Naive B cell (primary cell): ENCODE results near the gene TNXB. TPM values are rescaled to one million over a fixed set of nuclear protein-coding genes. Genes with fewer than 3 reads are reported as not detected.

Experiments
- polyA plus RNA-seq, 6 donors: library from polyadenylated mRNA; unstranded; fragments of 300-500 nt; fragmentation: Illumina TruSeq; gene quantifications; one replicate each; pipeline ENCODE4 v1.2.3, GENCODE V29; 2021; ENCODE audit warnings: low read depth in 6 of 6

Gene TNXB
- polyA plus RNA-seq, 6 donors from 2014 or later = 0.23 to 0.44 TPM; not detected in 4

Other genes with a start within 250 kb of the TNXB start
- 10 to 100 TPM; 10.9 to 19.5 (median 18.2) TPM for gene NEU1, start 246.5 kb downstream of the TNXB start, polyA plus RNA-seq
- gene SLC44A4, start 230.3 kb downstream of the TNXB start, polyA plus RNA-seq = not detected
- gene EHMT2, start 211.6 kb downstream of the TNXB start, polyA plus RNA-seq = 10 to 100 TPM; 29.9 to 50.7 (median 35.9) TPM
- gene ZBTB12, start 207.3 kb downstream of the TNXB start, polyA plus RNA-seq = under 1 TPM in 1 of 6 donors, not detected in 5; 0.20 TPM
- gene C2, start 181.6 kb downstream of the TNXB start, polyA plus RNA-seq = under 1 TPM in 1 of 6 donors, not detected in 5; 0.31 TPM
- gene CFB, start 163.2 kb downstream of the TNXB start, polyA plus RNA-seq = 1 to 10 TPM in 3 of 6 donors, under 1 TPM in 1, not detected in 2; 0.68 to 1.6 (median 1.1) TPM
- gene NELFE, start 150.4 kb downstream of the TNXB start, polyA plus RNA-seq = 100 to 1,000 TPM in 1 of 6 donors, 10 to 100 TPM in 5; 59.1 to 104 (median 65.3) TPM
- 10 to 100 TPM; 10.7 to 21.0 (median 18.1) TPM for gene SKIC2, start 150.2 kb downstream of the TNXB start, polyA plus RNA-seq
- 10 to 100 TPM; 15.5 to 24.0 (median 20.5) TPM for gene DXO, start 137.2 kb downstream of the TNXB start, polyA plus RNA-seq
- under 1 TPM in 3 of 6 donors, not detected in 3; 0.27 to 0.54 (median 0.29) TPM for gene C4A, start 127.3 kb downstream of the TNXB start, polyA plus RNA-seq
- gene C4B, start 94.5 kb downstream of the TNXB start, polyA plus RNA-seq = 1 to 10 TPM in 1 of 6 donors, under 1 TPM in 1, not detected in 4; 0.60 to 1.0 TPM
- not detected for gene CYP21A2, start 70.9 kb downstream of the TNXB start, polyA plus RNA-seq
- gene ATF6B, start 18.9 kb upstream of the TNXB start, polyA plus RNA-seq = 10 to 100 TPM; 25.7 to 35.0 (median 32.4) TPM
- gene FKBPL, start 20.9 kb upstream of the TNXB start, polyA plus RNA-seq = 1 to 10 TPM in 5 of 6 donors, not detected in 1; 1.0 to 3.4 (median 1.6) TPM
- gene PRRT1, start 42.6 kb upstream of the TNXB start, polyA plus RNA-seq = not detected
- gene PPT2, start 44.8 kb upstream of the TNXB start, polyA plus RNA-seq = 1 to 10 TPM in 4 of 6 donors, under 1 TPM in 1, not detected in 1; 0.96 to 3.0 (median 2.0) TPM
- gene EGFL8, start 55.3 kb upstream of the TNXB start, polyA plus RNA-seq = not detected
- 10 to 100 TPM in 5 of 6 donors, 1 to 10 TPM in 1; 9.1 to 20.6 (median 13.1) TPM for gene AGPAT1, start 66.7 kb upstream of the TNXB start, polyA plus RNA-seq
- 100 to 1,000 TPM in 3 of 6 donors, 10 to 100 TPM in 3; 85.9 to 116 (median 102) TPM for gene RNF5, start 69.1 kb upstream of the TNXB start, polyA plus RNA-seq
- gene AGER, start 74.9 kb upstream of the TNXB start, polyA plus RNA-seq = 1 to 10 TPM in 1 of 6 donors, under 1 TPM in 3, not detected in 2; 0.32 to 1.1 (median 0.63) TPM
- 1 to 10 TPM in 5 of 6 donors, under 1 TPM in 1; 0.64 to 4.0 (median 3.1) TPM for gene PBX2, start 80.9 kb upstream of the TNXB start, polyA plus RNA-seq
- gene GPSM3, start 83.3 kb upstream of the TNXB start, polyA plus RNA-seq = 100 to 1,000 TPM in 5 of 6 donors, 10 to 100 TPM in 1; 99.0 to 145 (median 125) TPM
- gene NOTCH4, start 114.7 kb upstream of the TNXB start, polyA plus RNA-seq = 1 to 10 TPM; 5.1 to 10.0 (median 8.4) TPM